IMR-90 (cell line): Measurements from ENCODE around the gene ROBO4.

Source experiments
- CTCF ChIP-seq: conservative IDR thresholded peaks from 2 replicates; pipeline ENCODE4 v1.5.1; 2012; ENCODE audit warnings: mild to moderate bottlenecking, low read depth, low read length, improper control_type of control experiment
- POLR2A ChIP-seq: IDR thresholded peaks from 2 replicates; pipeline ENCODE4 v1.6.1; 2012; ENCODE audit warnings: mild to moderate bottlenecking, low read depth, low read length
- RFX5 ChIP-seq: IDR thresholded peaks from 2 replicates; pipeline ENCODE4 v1.8.0; 2012; ENCODE audit warnings: low read depth, mild to moderate bottlenecking, low read length, moderate library complexity
- SMC3 ChIP-seq: fragments of 150-350 bp; IDR thresholded peaks from 2 replicates; pipeline ENCODE4 v1.6.1; 2016; ENCODE audit warnings: low read depth, mild to moderate bottlenecking, antibody characterized with exemption, low read length, moderate library complexity

DNA sequence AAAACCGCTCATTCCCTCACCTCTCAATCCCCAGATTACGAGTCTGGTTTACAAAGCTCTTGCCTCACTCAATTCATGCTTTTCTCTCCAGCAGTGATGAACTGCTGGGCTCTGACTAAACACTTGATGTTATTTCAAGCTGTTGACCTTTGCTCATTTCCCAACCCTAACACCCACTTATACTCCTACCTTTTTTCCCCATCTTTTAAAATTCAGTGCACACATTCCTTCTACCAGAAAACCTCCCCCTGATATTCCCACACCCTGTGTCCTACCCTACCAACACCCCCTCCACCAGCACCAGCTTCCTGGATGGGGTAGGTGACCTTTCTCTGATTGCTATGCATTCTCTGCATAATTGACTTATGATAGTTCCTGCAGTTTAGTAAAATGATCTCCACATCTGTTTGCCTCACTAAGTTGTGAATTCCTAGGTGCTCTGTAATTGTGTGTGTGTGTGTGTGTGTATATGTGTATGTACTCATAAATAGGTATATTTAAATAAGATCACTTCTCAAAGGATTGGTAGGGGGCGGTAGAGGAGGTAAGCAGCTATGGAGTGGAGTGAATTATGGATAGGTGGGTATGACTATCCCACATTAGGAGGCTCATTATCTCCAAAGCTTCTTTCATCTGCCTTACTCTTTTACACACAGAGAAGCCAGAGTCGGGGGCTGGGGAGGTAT, 37.3 kb upstream of the ROBO4 start:
- TF ChIP-seq SMC3 (0 out of 2 replicates have a peak, but pooled peaks have one; percentile 4), CTCF (peak; percentile 35), RFX5 (no peak), POLR2A (no peak)
